H7 (cell line): Measurements from ENCODE around the gene DZIP3. TPM values are rescaled to one million over a fixed set of nuclear protein-coding genes. Genes with fewer than 3 reads are reported as not detected.
"Not testable (repeated sequence)": the region's sequence is repeated elsewhere in the genome, so short reads cannot be mapped to it uniquely, and the experiment has no call there.

ENCODE experiments used
- DNase-seq: peaks from one replicate; pipeline ENCODE4 v3.0.0; 2012
- H3K27me3 ChIP-seq: 2 replicates; pipeline ENCODE4 v1.6.0; 2011; ENCODE audit warnings: mild to moderate bottlenecking, low read length; ENCODE audit not compliant: control insufficient read depth, insufficient read depth
- H3K36me3 ChIP-seq: replicated peaks from 2 replicates; pipeline ENCODE4 v1.5.1; 2011; ENCODE audit warnings: low read length; ENCODE audit not compliant: control insufficient read depth, insufficient read depth
- H3K4me3 ChIP-seq: 2 replicates; pipeline ENCODE4 v1.5.1; 2011; ENCODE audit warnings: low read depth, mild to moderate bottlenecking, control low read depth, low read length, moderate library complexity; ENCODE audit not compliant: insufficient read depth
- total RNA-seq: library from RNA; depleted of rRNA; stranded (reverse); fragments of >200 nt; shearing (Covaris generic); gene quantifications from 2 replicates; pipeline ENCODE4 v1.2.3, GENCODE V29; 2014

The DZIP3 gene
- total RNA-seq, 1 experiment from 2014 or later = 14.5 TPM

- no peak overlapping the region for H3K4me3 ChIP-seq
- no peaks in the 10 kb centered on the region for H3K27me3 ChIP-seq
- peaks cover 2% of the 10 kb centered on the region; the same call in 1 of the 2 replicates for H3K36me3 ChIP-seq
- DNase-seq = no peak
Measured at GRCh38 chr3:108620250-108620649, 30.7 kb downstream of the DZIP3 start.

- peaks cover 2% of the 10 kb centered on the region for H3K36me3 ChIP-seq
- DNase-seq = no peak
- H3K4me3 ChIP-seq = no peak overlapping the region
- no peaks in the 10 kb centered on the region for H3K27me3 ChIP-seq
Measured at GRCh38 chr3:108623504-108623903, 34.0 kb downstream of the DZIP3 start.

GRCh38 chr3:108629974-108630373 lies 40.5 kb downstream of the DZIP3 start:
- Histone ChIP-seq H3K27me3 (no peaks in the 10 kb centered on the region), H3K36me3 (no peaks in the 10 kb centered on the region; the same call in 1 of the 2 replicates), H3K4me3 (no peak overlapping the region)
- DNase-seq = no peak

GRCh38 chr3:108642526-108642925 lies 53.0 kb downstream of the DZIP3 start:
- Histone ChIP-seq H3K27me3 (no peaks in the 10 kb centered on the region), H3K4me3 (no peak overlapping the region), H3K36me3 (no peaks in the 10 kb centered on the region; the same call in 1 of the 2 replicates)
- DNase-seq = no peak

GRCh38 chr3:108645364-108645763 lies 55.8 kb downstream of the DZIP3 start:
- H3K27me3 ChIP-seq = no peaks in the 10 kb centered on the region
- H3K36me3 ChIP-seq = no peaks in the 10 kb centered on the region; the same call in none of the 2 replicates
- DNase-seq = peak; percentile 1
- no peak overlapping the region for H3K4me3 ChIP-seq

GRCh38 chr3:108655664-108656063 lies 66.1 kb downstream of the DZIP3 start:
- not testable (repeated sequence) for H3K27me3 ChIP-seq, H3K4me3 ChIP-seq, H3K36me3 ChIP-seq, DNase-seq

- Histone ChIP-seq H3K27me3 (no peaks in the 10 kb centered on the region), H3K36me3 (peaks cover 4% of the 10 kb centered on the region), H3K4me3 (no peak overlapping the region)
- no peak for DNase-seq
Measured at GRCh38 chr3:108661699-108662098, 72.2 kb downstream of the DZIP3 start.

GRCh38 chr3:108662142-108662738 lies 72.7 kb downstream of the DZIP3 start:
- DNase-seq = peak; percentile 18
- H3K36me3 ChIP-seq = peaks cover 4% of the 10 kb centered on the region
- H3K27me3 ChIP-seq = no peaks in the 10 kb centered on the region
- H3K4me3 ChIP-seq = no peak overlapping the region

- DNase-seq = no peak
- Histone ChIP-seq H3K4me3 (no peak overlapping the region), H3K27me3 (no peaks in the 10 kb centered on the region), H3K36me3 (peaks cover 4% of the 10 kb centered on the region)
Measured at GRCh38 chr3:108664266-108664665, 74.7 kb downstream of the DZIP3 start.

- Histone ChIP-seq H3K4me3 (no peak overlapping the region), H3K27me3 (no peaks in the 10 kb centered on the region), H3K36me3 (peaks cover 4% of the 10 kb centered on the region)
- DNase-seq = no peak
Measured at GRCh38 chr3:108667312-108667711, 77.8 kb downstream of the DZIP3 start.

- Histone ChIP-seq H3K36me3 (peaks cover 2% of the 10 kb centered on the region), H3K4me3 (no peak overlapping the region), H3K27me3 (no peaks in the 10 kb centered on the region)
- no peak for DNase-seq
Measured at GRCh38 chr3:108669208-108669607, 79.7 kb downstream of the DZIP3 start.

GRCh38 chr3:108672701-108673100 lies 83.2 kb downstream of the DZIP3 start:
- Histone ChIP-seq H3K27me3 (no peaks in the 10 kb centered on the region), H3K4me3 (no peak overlapping the region), H3K36me3 (no peaks in the 10 kb centered on the region; the same call in 1 of the 2 replicates)
- no peak for DNase-seq

- DNase-seq = no peak
- Histone ChIP-seq H3K36me3 (peaks cover 2% of the 10 kb centered on the region), H3K27me3 (no peaks in the 10 kb centered on the region), H3K4me3 (no peak overlapping the region)
Measured at GRCh38 chr3:108673988-108674661, 84.6 kb downstream of the DZIP3 start.

- Histone ChIP-seq H3K4me3 (no peak overlapping the region), H3K36me3 (peaks cover 2% of the 10 kb centered on the region), H3K27me3 (no peaks in the 10 kb centered on the region)
- DNase-seq = no peak
Measured at GRCh38 chr3:108677811-108678210, 88.3 kb downstream of the DZIP3 start.

GRCh38 chr3:108692286-108692685 lies 102.8 kb downstream of the DZIP3 start:
- DNase-seq, H3K36me3 ChIP-seq, H3K4me3 ChIP-seq, H3K27me3 ChIP-seq: not testable (repeated sequence)
